CD4-positive, alpha-beta T cell treated with Interleukin-2 at 100 ng/mL for 4 hours (primary cell): ENCODE data around the gene FGF11.
"Not testable (repeated sequence)": the region's sequence is repeated elsewhere in the genome, so short reads cannot be mapped to it uniquely, and the experiment has no call there.

ENCODE experiments used
- DNase-seq: peaks from one replicate; pipeline ENCODE4 v3.0.0-alpha.2; 2020; ENCODE audit warnings: low spot score

Gene FGF11

DNA sequence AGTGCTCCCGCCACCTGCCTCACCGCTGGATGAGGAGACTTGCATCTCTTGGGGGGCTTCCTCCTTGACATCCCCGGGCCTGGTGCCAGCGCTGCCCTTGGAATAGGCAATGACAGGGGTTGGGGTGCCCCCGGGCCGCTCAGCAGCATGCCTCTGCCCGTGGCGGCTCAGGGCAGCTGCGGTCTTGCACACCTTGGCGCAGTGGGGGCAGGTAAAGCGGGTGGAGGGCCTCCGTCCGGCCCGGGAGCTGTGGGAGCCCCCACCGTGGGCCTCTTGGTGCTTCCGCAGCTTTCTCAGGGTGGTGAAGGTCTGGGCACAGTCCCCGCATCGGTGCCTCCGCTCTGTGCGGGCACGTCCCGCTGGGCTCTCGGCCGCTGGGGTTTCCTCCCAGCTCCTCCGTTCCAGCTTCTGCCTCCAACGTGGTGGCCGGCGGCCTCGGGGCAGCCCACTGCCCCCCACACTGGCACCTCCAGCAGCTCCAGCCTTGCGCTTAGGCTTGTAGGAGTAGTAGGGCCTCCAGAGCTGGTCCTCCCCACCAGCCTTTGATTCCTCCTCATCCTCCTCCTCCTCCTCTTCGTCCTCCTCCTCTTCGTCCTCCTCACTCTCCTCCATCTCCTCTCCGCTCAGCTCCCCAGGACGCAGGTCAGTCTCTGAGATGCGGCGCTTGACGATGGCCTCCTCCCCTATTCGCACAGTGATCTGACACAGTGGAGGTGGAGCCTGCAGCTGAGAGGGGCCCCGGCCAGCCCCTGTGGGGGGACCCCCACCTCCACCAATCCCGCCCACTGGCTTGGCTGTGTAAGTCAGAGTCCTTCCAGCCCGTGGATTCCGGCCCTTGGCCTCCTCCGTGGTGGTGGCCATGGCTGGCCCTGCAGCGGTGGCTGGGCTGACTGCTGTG is 23.4 kb downstream of the FGF11 start:
- DNase-seq, result no peak

- DNase-seq, result no peak
Measured at GRCh38 chr17:7463372-7463846, 24.1 kb downstream of the FGF11 start.

DNA sequence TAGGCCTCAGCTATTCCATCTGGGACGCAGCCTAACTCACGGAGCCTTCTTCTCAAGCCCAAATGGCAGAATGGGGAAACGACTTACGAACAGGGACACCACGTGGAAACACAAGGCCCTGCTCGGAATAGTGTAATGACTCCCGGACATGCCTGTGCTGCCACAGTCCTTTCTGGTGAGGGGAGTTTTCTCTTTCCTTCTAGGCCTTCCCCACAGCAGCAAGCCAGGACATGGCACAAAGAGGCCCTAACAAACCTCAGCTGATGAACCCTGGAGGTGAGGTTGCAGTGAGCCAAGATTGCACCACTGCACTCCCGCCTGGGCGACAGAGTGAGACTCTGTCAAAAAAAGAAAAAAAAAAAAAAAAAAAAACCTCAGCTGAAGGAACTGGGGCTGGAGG is 24.8 kb downstream of the FGF11 start:
- DNase-seq, result no peak

DNA sequence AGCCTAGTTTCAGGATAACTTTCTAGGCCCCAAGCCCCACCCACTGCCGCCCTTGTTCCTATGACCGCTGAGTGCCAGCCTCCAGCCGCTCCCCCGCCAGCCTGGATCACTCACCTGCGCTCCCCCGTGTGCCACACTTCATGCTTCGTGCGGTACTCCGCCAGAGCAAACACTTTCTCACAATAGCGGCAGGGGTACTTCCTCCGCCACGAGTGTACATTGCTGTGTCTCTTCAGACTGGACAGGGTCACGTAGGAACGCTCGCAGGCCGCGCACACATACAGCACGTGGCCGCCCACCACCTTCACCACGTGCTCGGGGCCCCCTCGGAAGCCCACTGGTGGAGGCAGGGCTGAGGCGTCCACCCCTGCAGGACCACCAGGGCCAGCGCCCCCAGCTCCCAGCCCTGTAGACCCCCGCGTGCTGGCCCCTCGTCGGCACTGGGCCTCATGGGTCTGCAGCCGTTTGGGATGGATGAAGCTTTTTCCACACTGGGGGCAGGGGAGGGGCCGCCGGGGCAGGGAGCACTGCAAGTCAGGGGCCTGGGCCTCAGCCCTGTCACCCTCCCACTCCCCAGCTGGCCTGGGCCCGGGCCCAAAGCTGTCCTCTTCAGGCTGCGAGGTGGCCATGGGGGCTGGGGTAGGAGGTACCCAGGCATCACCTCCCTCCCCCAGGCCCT is 26.4 kb downstream of the FGF11 start:
- no peak for DNase-seq

DNA sequence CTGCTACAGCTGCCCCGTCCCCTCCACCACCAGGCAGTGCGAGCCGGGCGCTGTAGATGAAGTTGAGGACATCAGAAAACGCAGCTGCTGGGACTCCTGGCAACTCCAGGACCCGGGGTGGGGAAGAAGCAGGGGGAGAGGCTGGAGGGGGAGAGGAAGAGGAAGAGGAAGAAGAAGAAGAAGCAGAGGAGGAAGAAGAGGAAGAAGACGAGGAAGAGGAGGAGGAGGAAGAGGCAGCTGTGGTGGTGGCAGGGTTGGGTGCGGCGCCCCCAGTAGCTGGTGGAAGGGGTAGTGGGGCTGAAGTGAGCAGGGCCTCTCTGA is 27.0 kb downstream of the FGF11 start:
- no peak for DNase-seq

GRCh38 chr17:7466639-7467341 is 27.5 kb downstream of the FGF11 start:
- DNase-seq, result no peak

- no peak for DNase-seq
Measured at GRCh38 chr17:7467498-7467897, 28.2 kb downstream of the FGF11 start.

DNA sequence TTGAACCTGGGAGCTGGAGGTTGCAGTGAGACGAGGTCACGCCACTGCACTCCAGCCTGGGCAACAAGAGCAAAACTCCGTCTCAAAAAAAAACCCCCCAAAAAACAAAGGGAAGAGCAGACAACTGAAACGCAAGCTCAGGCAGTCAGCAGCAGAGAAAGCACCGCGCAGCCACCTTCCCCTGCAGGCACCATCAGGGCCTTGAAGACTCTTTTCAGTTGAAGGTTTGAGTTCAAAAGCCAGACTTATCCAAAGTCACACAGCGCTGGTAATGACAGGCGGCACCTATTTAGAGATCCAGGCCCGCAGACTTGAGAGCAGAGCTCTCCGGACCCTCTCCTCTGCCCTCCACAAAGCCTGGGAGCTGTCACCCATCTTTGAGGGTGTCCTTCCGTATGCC is 29.0 kb downstream of the FGF11 start:
- no peak for DNase-seq

- no peak for DNase-seq
Measured at GRCh38 chr17:7468804-7469389, 29.6 kb downstream of the FGF11 start.

DNA sequence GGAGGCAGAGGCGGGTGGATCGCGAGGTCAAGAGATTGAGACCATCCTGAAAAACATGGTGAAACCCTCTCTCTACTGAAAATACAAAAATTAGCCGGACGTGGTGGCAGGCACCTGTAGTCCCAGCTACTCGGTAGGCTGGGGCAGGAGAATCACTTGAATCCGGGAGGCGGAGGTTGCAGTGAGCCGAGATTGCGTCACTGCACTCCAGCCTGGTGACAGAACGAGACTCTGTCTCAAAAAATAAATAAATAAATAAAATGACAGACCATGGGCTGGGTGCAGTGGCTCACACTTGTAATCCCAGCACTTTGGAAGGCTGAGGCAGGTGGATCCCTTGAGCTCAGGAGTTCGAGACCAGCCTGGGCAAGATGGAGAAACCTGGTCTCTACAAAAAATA is 30.5 kb downstream of the FGF11 start:
- DNase-seq, result not testable (repeated sequence)

- DNase-seq, result not testable (repeated sequence)
Measured at GRCh38 chr17:7470457-7470973, 31.2 kb downstream of the FGF11 start.

GRCh38 chr17:7471729-7472128 is 32.4 kb downstream of the FGF11 start:
- DNase-seq, result no peak

- DNase-seq, result not testable (repeated sequence)
Measured at GRCh38 chr17:7474767-7475166, 35.5 kb downstream of the FGF11 start.

GRCh38 chr17:7475764-7476422 is 36.6 kb downstream of the FGF11 start:
- no peak for DNase-seq

DNA sequence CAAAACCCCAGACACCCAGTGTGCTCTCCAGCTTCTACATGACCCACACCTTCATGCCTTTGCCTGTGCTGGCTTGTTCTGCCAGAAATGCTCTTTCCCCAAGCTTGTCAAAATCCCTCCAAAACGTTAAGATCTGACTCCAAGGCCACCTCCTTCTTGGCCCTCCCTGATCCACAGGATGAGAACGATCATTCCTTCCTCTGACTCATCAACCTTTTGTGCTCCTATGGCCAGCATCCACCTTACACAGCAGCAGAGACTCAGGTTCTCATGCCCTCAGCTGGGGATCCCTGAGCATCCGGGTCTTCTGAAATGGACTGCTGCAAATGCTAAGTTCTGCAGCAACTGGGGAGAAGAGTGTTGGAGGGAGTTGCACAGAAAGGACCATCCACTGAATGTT is 37.2 kb downstream of the FGF11 start:
- no peak for DNase-seq

DNA sequence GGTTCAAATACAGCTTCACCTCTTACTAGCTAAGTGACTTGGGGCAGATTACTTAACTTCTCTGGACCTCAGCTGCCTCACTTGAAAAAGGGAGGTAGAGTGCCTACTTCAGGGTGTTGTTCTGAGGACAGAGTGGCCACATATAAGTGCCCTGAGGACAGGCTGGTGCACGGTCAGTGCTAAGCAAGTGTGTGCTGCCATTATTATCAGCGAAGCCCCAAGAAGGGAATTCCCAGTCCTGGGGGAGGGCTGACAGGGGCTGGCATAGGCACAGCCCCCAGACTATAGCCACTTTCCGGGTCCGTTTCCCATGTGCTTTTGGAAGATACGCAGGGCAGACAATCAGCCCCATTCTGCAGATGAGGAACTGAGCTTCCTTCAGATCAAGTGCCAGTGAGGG is 37.6 kb downstream of the FGF11 start:
- no peak for DNase-seq

DNA sequence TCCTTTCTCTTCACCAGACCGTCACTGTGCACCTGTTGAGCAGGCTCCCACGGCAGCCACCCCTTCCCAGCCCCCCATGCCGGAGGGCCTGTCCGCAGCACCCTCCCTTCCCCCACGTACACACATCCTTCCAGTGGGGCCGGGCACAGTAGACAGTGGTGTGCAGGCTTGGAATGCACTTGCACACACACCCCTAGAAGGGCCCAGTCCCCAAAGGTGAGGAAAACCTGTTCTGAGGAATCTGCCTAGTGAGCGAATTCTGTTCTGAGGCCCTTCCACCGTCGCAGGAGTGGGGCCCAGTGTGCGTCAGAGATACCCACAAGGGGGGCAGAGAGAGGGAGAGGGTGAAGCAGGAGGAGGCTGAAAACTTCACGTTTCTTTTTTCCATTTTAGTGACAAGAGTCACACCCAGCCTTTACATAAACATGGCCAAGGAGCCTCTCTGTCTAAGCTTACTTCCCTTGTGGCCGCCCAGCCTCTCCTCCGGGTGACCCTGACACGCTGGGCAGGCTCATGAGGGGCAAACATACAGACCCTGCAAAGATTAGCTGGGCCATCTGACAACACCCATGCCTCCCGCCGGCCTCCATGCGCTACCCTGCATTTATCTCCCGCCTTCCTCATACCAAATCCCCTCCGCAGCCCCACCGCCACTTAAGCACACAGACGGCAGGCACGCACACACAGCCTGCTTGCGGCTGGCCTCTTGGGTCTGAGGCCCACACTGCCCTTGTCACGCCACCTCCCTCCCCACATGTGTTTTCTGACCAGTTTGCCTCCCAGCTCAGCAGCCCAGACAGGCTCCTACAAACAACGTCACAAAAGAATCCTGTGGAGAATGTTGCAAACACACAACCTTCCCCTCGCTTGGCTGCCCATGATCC is 38.3 kb downstream of the FGF11 start:
- DNase-seq, result no peak

- DNase-seq, result peak; percentile 66
Measured at GRCh38 chr17:7478276-7479212, 39.2 kb downstream of the FGF11 start.
